Fibroblast of pulmonary artery (primary cell): ENCODE results near the gene CPEB1.

Experiments
- DNase-seq: peaks from one replicate; pipeline ENCODE4 v3.0.0-alpha.2; 2010; ENCODE audit warnings: low read depth
- H3K4me3 ChIP-seq: replicated peaks from 2 replicates; pipeline ENCODE4 v1.5.1; 2011; ENCODE audit warnings: low read depth, mild to moderate bottlenecking, control low read depth, low read length, moderate library complexity
- CTCF ChIP-seq: IDR thresholded peaks from 2 replicates; pipeline ENCODE4 v1.5.1; 2011; ENCODE audit warnings: mild to moderate bottlenecking, control low read depth, low read length, inconsistent platforms; ENCODE audit errors: missing control alignments

Gene CPEB1

GRCh38 chr15:82572986-82573385 is 74.2 kb downstream of the CPEB1 start:
- DNase-seq: no peak
- TF ChIP-seq CTCF: no peak
- no peak overlapping the region for H3K4me3 ChIP-seq

GRCh38 chr15:82572311-82572710 is 74.9 kb downstream of the CPEB1 start:
- no peak for DNase-seq
- TF ChIP-seq CTCF: no peak
- no peak overlapping the region for H3K4me3 ChIP-seq

GRCh38 chr15:82571722-82572222 is 75.4 kb downstream of the CPEB1 start:
- peak; percentile 59 for DNase-seq
- TF ChIP-seq CTCF: no peak
- peak overlapping the region; percentile 38 for H3K4me3 ChIP-seq

- DNase-seq: no peak
- no peak overlapping the region for H3K4me3 ChIP-seq
- TF ChIP-seq CTCF: no peak
Measured at GRCh38 chr15:82570721-82571508, 76.2 kb downstream of the CPEB1 start.

- no peak for TF ChIP-seq CTCF
- no peak overlapping the region for H3K4me3 ChIP-seq
- no peak for DNase-seq
Measured at GRCh38 chr15:82569834-82570233, 77.3 kb downstream of the CPEB1 start.

- no peak for DNase-seq
- no peak overlapping the region for H3K4me3 ChIP-seq
- no peak for TF ChIP-seq CTCF
Measured at GRCh38 chr15:82568986-82569385, 78.2 kb downstream of the CPEB1 start.

GRCh38 chr15:82567661-82568060 is 79.5 kb downstream of the CPEB1 start:
- DNase-seq: no peak
- H3K4me3 ChIP-seq: no peak overlapping the region
- no peak for TF ChIP-seq CTCF
